CD4-positive, alpha-beta T cell treated with Interleukin-4 for 1 hour (primary cell): ENCODE measurements around the gene KIAA1143.

Source experiments
- DNase-seq, 2 donors: peaks; one replicate each; pipeline ENCODE4 v3.0.0-alpha.2; 2020 to 2022

Gene KIAA1143

GRCh38 chr3:44761424-44762169, at the start of gene KIAA1143, which contains the start of gene KIF15:
TSS of gene KIAA1143 (minus strand) at chr3:44761619. CDS start at chr3:44761602, 17 bp downstream.
TSS of gene KIF15 (plus strand) at chr3:44761794. CDS start at chr3:44761866, 72 bp downstream.
- peak; percentile 95 to 96 for DNase-seq

- no peak for DNase-seq
These were observed 44.5 kb upstream of the KIAA1143 start for GRCh38 chr3:44805960-44806359.

DNA sequence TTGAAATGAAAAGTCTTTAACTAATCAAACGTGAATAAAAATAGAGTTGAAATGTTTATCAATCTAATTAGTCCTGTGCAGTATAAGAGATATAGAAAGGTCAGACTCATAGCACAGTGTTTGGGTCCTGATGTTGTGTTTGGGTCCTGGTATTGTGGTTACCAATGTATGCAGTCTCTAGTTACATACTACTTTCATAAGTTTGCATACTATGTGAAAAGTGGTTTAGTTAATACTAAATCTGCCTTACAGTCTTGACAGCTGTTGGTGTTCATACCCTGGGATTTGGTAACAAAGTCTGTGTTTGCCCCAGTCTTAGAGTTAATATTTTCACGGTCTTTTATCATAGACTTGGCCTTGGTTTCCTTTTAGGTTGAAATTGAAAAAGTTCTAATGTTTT, 41.9 kb upstream of the KIAA1143 start:
- no peak for DNase-seq

- no peak for DNase-seq
These were observed 40.6 kb upstream of the KIAA1143 start for GRCh38 chr3:44802011-44802410.

- no peak for DNase-seq
These were observed 33.8 kb upstream of the KIAA1143 start for GRCh38 chr3:44795197-44795596.

- DNase-seq, result no peak
These were observed 21.5 kb upstream of the KIAA1143 start for GRCh38 chr3:44782891-44783290.

GRCh38 chr3:44772099-44772442, 10.7 kb upstream of the KIAA1143 start:
- no peak for DNase-seq

DNA sequence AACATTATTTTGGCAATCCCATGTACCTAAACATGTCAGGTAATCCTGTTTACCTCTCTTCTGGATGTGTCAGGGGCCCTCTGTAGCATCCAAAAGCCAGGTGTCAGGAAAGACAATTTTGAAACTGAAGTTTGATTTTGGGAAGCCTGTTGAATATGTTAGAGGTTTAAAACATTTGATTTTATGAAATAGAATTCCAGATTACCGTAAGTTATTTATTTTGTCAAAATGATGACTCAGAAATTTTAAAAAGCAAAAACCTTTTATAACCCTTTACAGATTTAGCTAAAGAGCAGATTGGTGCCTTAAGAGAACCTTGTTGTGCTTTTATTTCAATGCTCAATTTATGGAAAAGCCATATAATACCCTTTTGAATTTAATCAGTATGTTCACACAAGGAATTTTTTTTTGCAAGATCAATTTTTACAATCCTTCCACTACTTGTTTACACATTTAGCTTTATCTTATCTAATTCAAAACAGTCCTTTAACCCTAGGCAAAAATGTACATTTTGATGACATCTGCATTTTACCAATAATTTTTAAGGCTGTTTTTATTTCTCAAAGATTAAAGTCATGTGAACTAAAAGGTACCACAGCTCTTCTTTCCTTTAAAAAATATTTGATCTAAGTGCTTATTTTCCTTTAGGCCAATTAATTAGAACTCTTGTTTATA, 10.1 kb upstream of the KIAA1143 start:
- no peak for DNase-seq

DNA sequence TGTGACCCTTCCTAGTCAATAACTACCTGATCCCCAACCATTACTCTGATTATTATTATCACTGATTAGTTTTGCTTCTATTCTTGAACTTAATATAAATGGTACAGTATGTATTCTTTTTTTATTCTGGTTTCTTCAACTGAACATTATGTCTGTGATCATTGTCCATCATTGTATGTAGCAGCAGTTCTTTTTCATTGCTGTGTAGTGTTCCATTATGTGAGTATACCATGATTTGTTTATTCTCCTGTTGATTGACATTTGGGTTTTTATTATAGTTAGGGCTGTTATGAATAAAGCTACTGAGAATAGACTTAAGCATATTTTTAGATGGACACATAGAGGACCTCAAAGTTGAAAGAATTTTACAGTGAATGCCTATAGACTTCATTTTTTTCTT, 2.8 kb upstream of the KIAA1143 start:
- DNase-seq, result no peak

GRCh38 chr3:44762690-44763089, 1.3 kb upstream of the KIAA1143 start:
- DNase-seq, result no peak

DNA sequence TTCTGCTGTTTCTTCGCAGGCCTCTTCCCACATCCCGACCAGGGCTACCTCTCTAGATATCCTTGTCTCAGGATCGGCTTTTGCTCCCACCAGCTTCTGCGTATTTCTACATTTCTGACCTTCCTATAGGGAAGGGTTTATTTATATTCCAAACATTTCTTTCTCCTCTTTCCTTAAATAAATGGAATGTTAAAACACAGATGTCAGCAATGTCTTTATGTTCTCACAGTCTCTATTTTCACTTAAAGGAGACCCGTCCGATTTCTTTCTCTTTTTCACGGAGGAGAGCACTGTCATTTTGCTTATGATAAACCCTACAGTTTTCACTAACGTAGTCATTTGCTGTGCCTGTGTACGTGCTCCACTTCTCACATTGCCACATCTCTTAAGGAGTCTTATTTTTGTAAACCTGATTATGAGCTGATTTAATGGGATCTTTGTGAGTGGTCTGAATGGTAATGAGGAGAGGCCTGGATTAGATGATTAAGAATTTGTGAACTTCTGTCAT, 805 bp upstream of the KIAA1143 start:
- no peak for DNase-seq

- DNase-seq, result no peak
These were observed 357 bp downstream of the KIAA1143 start for GRCh38 chr3:44761101-44761423.

- no peak for DNase-seq
These were observed 26.7 kb downstream of the KIAA1143 start for GRCh38 chr3:44734646-44735168.

DNA sequence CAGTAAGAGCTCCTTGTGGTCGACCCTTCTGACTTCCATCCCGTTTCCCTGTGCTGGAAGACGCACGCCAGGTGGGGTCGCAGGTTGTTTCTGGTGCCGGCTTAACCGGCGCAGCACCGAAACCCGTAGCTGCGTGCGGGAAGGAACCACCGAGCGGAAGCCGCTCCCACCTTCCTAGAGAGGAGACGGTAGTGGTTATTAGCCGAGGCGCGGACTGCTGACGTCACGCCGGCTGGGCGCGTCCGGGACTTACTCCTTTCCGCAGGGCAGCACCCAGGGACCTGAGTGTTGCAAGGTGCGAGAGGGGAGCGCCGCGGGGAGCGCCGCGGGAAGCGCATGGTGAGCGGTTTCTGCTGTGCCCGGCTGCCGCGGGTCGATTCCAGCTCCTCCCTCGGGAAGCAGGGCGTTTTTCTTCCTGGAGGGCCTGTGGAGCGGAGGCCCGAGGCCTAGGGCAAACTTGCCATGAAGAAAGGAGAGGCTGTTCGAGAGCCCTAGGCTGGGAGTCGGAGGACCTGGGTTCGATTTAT, 32.0 kb downstream of the KIAA1143 start, which contains the start of gene ZNF501:
ZNF501 (plus strand) TSS at position 252 of the 527 bp plus-strand sequence. CDS start 4,787 bp downstream, outside the sequence.
- DNase-seq, result peak; percentile 87 to 91

GRCh38 chr3:44722103-44722401, 39.4 kb downstream of the KIAA1143 start:
- no peak for DNase-seq

DNA sequence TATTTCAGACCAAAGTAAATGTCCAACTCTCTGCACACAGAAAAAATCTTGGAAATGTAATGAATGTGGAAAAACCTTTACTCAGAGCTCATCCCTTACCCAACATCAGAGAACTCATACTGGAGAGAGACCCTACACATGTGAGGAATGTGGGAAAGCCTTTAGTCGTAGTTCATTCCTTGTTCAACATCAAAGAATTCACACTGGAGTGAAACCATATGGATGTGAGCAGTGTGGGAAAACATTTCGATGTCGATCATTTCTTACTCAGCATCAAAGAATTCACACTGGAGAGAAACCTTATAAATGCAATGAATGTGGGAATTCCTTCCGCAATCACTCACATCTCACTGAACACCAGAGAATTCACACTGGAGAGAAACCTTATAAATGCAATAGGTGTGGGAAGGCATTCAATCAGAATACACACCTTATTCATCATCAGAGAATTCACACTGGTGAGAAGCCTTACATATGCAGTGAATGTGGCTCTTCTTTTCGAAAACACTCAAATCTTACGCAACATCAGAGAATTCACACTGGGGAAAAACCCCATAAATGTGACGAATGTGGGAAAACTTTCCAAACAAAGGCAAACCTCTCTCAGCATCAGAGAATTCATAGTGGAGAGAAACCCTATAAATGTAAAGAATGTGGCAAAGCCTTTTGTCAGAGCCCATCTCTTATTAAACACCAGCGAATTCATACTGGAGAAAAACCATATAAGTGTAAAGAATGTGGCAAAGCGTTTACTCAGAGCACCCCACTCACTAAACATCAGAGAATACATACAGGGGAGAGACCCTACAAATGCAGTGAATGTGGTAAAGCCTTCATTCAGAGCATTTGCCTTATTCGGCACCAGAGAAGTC, 40.0 kb downstream of the KIAA1143 start:
- DNase-seq, result no peak

GRCh38 chr3:44712455-44713075, 48.9 kb downstream of the KIAA1143 start, which contains the start of gene ZNF502:
TSS of gene ZNF502 (plus strand) at chr3:44712660. CDS start at chr3:44720262, 7,602 bp downstream.
- peak; percentile 53 to 73 for DNase-seq
